ENCODE data around the gene TTLL10.
"Not testable (repeated sequence)": the region's sequence is repeated elsewhere in the genome, so short reads cannot be mapped to it uniquely, and the experiment has no call there.

The TTLL10 gene

GRCh38 chr1:1173061-1173792, 453 bp upstream of the TTLL10 start:
- DNase-seq = no peak

GRCh38 chr1:1175221-1176062, 1.8 kb downstream of the TTLL10 start:
- no peak for DNase-seq

- not testable (repeated sequence) for DNase-seq
These were observed 2.5 kb downstream of the TTLL10 start for GRCh38 chr1:1176063-1176761.

GRCh38 chr1:1176931-1177330, 3.3 kb downstream of the TTLL10 start:
- no peak for DNase-seq

GRCh38 chr1:1177452-1178206, 3.9 kb downstream of the TTLL10 start:
- DNase-seq = no peak

- DNase-seq = no peak
These were observed 5.2 kb downstream of the TTLL10 start for GRCh38 chr1:1178794-1179331.

- no peak for DNase-seq
These were observed 5.8 kb downstream of the TTLL10 start for GRCh38 chr1:1179346-1179982.

- no peak for DNase-seq
These were observed 6.5 kb downstream of the TTLL10 start for GRCh38 chr1:1179983-1180861.

- DNase-seq = no peak
These were observed 7.7 kb downstream of the TTLL10 start for GRCh38 chr1:1181129-1181937.

GRCh38 chr1:1181938-1182410, 8.3 kb downstream of the TTLL10 start:
- no peak for DNase-seq

GRCh38 chr1:1182491-1183220, 9.0 kb downstream of the TTLL10 start:
- no peak for DNase-seq

- DNase-seq = no peak
These were observed 9.6 kb downstream of the TTLL10 start for GRCh38 chr1:1183221-1183747.

GRCh38 chr1:1183833-1184775, 10.4 kb downstream of the TTLL10 start:
- DNase-seq = no peak

GRCh38 chr1:1185101-1185765, 11.6 kb downstream of the TTLL10 start:
- DNase-seq = no peak

- DNase-seq = no peak
These were observed 14.3 kb downstream of the TTLL10 start for GRCh38 chr1:1187938-1188337.

- no peak for DNase-seq
These were observed 15.4 kb downstream of the TTLL10 start for GRCh38 chr1:1189111-1189510.

- DNase-seq = no peak
These were observed 18.1 kb downstream of the TTLL10 start for GRCh38 chr1:1191734-1192133.

All from NCI-H1694 treated with DMSO at 0.1 percent for 48 hours (cell line).